ENCODE results near the gene KLHL17. TPM values are rescaled to one million over a fixed set of nuclear protein-coding genes. Genes with fewer than 3 reads are reported as not detected.
A peak's percentile ranks its signal among the peaks of the same experiment; 100 is the strongest.

Gene KLHL17
- total and polyA plus RNA-seq, 4 donors, result 0.98 to 5.4 (median 2.1) TPM

DNA sequence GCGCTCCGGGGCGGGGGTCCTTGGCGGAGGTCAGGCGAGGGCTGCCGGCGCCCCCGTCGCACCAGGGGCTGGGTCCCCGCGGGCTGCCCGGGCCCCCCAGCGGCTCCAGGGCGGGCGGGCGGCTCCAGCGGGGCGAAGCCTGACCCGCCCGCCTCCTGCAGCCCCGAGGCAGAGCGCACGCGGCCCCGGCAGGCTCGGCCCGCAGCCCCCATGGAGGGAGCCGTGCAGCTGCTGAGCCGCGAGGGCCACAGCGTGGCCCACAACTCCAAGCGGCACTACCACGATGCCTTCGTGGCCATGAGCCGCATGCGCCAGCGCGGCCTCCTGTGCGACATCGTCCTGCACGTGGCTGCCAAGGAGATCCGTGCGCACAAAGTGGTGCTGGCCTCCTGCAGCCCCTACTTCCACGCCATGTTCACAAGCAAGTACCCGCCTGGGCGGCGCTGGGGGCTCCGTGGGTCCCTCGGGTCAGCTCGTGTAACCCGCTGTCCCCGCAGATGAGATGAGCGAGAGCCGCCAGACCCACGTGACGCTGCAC is 817 bp downstream of the KLHL17 start:
- peak overlapping the region in 1 of 3 donors; percentile 94 for H3K4me3 ChIP-seq (ENCODE audit: low read depth in 1 of 3, low read length in 3 of 3)
- no peaks in the 10 kb centered on the region for H3K9me3 ChIP-seq (ENCODE audit: control insufficient read depth in 4 of 4, low read length in 3 of 4)
- H3K4me1 ChIP-seq (ENCODE audit: control insufficient read depth in 4 of 4, insufficient read depth in 4 of 4, low read length in 3 of 4), result peaks cover 15 to 37% (median 21%) of the 10 kb centered on the region in 4 donors
- H3K36me3 ChIP-seq (ENCODE audit: control insufficient read depth in 4 of 4, insufficient read depth in 3 of 4, low read depth in 1 of 4, low read length in 3 of 4), result peaks cover under 1 to 6% (median 4%) of the 10 kb centered on the region in 4 donors
- WGBS, result 45% methylated on average over 56 of the region's 56 CpGs
- no peak overlapping the region for H3K9ac ChIP-seq (ENCODE audit: low read depth in 1 of 2, low read length in 2 of 2)
- TF ChIP-seq EGR1 (IDR thresholded peaks at IDR 0.05; ENCODE audit: low read depth in 2 of 2), result no peak
- no peak for TF ChIP-seq TAF1 (conservative IDR thresholded peaks at IDR 0.05)
- TF ChIP-seq, protein P1, sequence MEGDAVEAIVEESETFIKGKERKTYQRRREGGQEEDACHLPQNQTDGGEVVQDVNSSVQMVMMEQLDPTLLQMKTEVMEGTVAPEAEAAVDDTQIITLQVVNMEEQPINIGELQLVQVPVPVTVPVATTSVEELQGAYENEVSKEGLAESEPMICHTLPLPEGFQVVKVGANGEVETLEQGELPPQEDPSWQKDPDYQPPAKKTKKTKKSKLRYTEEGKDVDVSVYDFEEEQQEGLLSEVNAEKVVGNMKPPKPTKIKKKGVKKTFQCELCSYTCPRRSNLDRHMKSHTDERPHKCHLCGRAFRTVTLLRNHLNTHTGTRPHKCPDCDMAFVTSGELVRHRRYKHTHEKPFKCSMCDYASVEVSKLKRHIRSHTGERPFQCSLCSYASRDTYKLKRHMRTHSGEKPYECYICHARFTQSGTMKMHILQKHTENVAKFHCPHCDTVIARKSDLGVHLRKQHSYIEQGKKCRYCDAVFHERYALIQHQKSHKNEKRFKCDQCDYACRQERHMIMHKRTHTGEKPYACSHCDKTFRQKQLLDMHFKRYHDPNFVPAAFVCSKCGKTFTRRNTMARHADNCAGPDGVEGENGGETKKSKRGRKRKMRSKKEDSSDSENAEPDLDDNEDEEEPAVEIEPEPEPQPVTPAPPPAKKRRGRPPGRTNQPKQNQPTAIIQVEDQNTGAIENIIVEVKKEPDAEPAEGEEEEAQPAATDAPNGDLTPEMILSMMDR (IDR thresholded peaks at IDR 0.05; ENCODE audit: low read depth, low read length, missing input control), result no peak
- no peak overlapping the region for H3K27ac ChIP-seq (ENCODE audit: low read depth in 1 of 2, low read length in 2 of 2)
- no peaks in the 10 kb centered on the region for H3K27me3 ChIP-seq (ENCODE audit: control insufficient read depth in 4 of 4, insufficient read depth in 4 of 4, low read length in 3 of 4)
- DNase-seq (ENCODE audit: low spot score), result no peak

GRCh38 chr1:962381-963300 is 2.3 kb downstream of the KLHL17 start:
- 97% methylated on average over 57 of the region's 57 CpGs for WGBS
- DNase-seq (ENCODE audit: low spot score), result no peak
- no peaks in the 10 kb centered on the region for H3K9me3 ChIP-seq (ENCODE audit: control insufficient read depth in 4 of 4, low read length in 3 of 4)

DNA sequence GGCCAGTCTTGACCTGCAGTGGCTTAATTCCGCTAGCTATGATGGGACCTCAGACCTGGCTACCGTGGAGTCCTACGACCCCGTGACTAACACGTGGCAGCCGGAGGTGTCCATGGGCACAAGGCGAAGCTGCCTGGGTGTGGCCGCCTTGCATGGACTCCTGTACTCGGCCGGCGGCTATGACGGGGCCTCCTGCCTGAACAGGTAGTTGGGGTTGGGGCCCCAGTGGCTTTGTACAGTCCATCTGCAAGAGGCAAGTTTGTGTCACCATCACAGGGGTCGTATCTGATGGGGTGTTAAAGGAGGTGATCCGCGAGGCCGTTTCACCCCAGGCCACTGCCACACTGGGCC is 2.9 kb downstream of the KLHL17 start:
- DNase-seq (ENCODE audit: low spot score), result no peak
- 91% methylated on average over 16 of the region's 16 CpGs for WGBS
- no peaks in the 10 kb centered on the region for H3K9me3 ChIP-seq (ENCODE audit: control insufficient read depth in 4 of 4, low read length in 3 of 4)
- no peak overlapping the region for H3K27ac ChIP-seq (ENCODE audit: low read depth in 1 of 2, low read length in 2 of 2)
- no peak overlapping the region for H3K4me3 ChIP-seq (ENCODE audit: low read depth in 1 of 3, low read length in 3 of 3)
- peaks cover 8 to 32% (median 23%) of the 10 kb centered on the region in 4 donors for H3K4me1 ChIP-seq (ENCODE audit: control insufficient read depth in 4 of 4, insufficient read depth in 4 of 4, low read length in 3 of 4)
- peaks cover 0 to 6% (median 0%) of the 10 kb centered on the region in 4 donors for H3K36me3 ChIP-seq (ENCODE audit: control insufficient read depth in 4 of 4, insufficient read depth in 3 of 4, low read depth in 1 of 4, low read length in 3 of 4)
- no peaks in the 10 kb centered on the region for H3K27me3 ChIP-seq (ENCODE audit: control insufficient read depth in 4 of 4, insufficient read depth in 4 of 4, low read length in 3 of 4)
- H3K9ac ChIP-seq (ENCODE audit: low read depth in 1 of 2, low read length in 2 of 2), result no peak overlapping the region
- TF ChIP-seq GABPA (IDR thresholded peaks at IDR 0.05 in 1 of 2, conservative IDR thresholded peaks at IDR 0.05 in 1 of 2) (no peak), YY1 (IDR thresholded peaks at IDR 0.05) (no peak), RXRA (IDR thresholded peaks at IDR 0.05) (no peak), ATF3 (IDR thresholded peaks at IDR 0.05) (no peak), NR2F2 (IDR thresholded peaks at IDR 0.05) (no peak), EGR1 (IDR thresholded peaks at IDR 0.05; ENCODE audit: low read depth in 2 of 2) (no peak), HNF4G (IDR thresholded peaks at IDR 0.05) (no peak), JUND (IDR thresholded peaks at IDR 0.05) (no peak), FOXA2 (IDR thresholded peaks at IDR 0.05) (no peak), MAX (IDR thresholded peaks at IDR 0.05) (no peak), RAD21 (IDR thresholded peaks at IDR 0.05) (no peak), SP1 (IDR thresholded peaks at IDR 0.05) (no peak)
- TF ChIP-seq, protein P2, sequence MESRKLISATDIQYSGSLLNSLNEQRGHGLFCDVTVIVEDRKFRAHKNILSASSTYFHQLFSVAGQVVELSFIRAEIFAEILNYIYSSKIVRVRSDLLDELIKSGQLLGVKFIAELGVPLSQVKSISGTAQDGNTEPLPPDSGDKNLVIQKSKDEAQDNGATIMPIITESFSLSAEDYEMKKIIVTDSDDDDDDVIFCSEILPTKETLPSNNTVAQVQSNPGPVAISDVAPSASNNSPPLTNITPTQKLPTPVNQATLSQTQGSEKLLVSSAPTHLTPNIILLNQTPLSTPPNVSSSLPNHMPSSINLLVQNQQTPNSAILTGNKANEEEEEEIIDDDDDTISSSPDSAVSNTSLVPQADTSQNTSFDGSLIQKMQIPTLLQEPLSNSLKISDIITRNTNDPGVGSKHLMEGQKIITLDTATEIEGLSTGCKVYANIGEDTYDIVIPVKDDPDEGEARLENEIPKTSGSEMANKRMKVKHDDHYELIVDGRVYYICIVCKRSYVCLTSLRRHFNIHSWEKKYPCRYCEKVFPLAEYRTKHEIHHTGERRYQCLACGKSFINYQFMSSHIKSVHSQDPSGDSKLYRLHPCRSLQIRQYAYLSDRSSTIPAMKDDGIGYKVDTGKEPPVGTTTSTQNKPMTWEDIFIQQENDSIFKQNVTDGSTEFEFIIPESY (IDR thresholded peaks at IDR 0.05), result no peak
- TF ChIP-seq, protein P1 (IDR thresholded peaks at IDR 0.05; ENCODE audit: low read depth, low read length, missing input control), result no peak

More at GRCh38 chr1:962381-963300, 2.3 kb downstream of the KLHL17 start:
- Histone ChIP-seq H3K27ac (ENCODE audit: low read depth in 1 of 2, low read length in 2 of 2) (no peak overlapping the region), H3K4me1 (ENCODE audit: control insufficient read depth in 4 of 4, insufficient read depth in 4 of 4, low read length in 3 of 4) (peaks cover 14 to 38% (median 25%) of the 10 kb centered on the region in 4 donors), H3K27me3 (ENCODE audit: control insufficient read depth in 4 of 4, insufficient read depth in 4 of 4, low read length in 3 of 4) (no peaks in the 10 kb centered on the region), H3K4me3 (ENCODE audit: low read depth in 1 of 3, low read length in 3 of 3) (no peak overlapping the region), H3K36me3 (ENCODE audit: control insufficient read depth in 4 of 4, insufficient read depth in 3 of 4, low read depth in 1 of 4, low read length in 3 of 4) (peaks cover 0 to 6% (median 0%) of the 10 kb centered on the region in 4 donors), H3K9ac (ENCODE audit: low read depth in 1 of 2, low read length in 2 of 2) (no peak overlapping the region)
- TF ChIP-seq ATF3 (IDR thresholded peaks at IDR 0.05), result no peak
- no peak for TF ChIP-seq GABPA (IDR thresholded peaks at IDR 0.05 in 1 of 2, conservative IDR thresholded peaks at IDR 0.05 in 1 of 2)
